Stimulated activated CD4-positive, alpha-beta T cell treated with anti-CD3 and anti-CD28 coated beads, Interleukin-4, amount 100 ng/mL, for 1 hour (primary cell): ENCODE measurements around the gene PHF20.
"Not testable (repeated sequence)": the region's sequence is repeated elsewhere in the genome, so short reads cannot be mapped to it uniquely, and the experiment has no call there.

Experiments used
- DNase-seq: peaks from one replicate; pipeline ENCODE4 v3.0.0-alpha.2; 2020

PHF20 gene

DNA sequence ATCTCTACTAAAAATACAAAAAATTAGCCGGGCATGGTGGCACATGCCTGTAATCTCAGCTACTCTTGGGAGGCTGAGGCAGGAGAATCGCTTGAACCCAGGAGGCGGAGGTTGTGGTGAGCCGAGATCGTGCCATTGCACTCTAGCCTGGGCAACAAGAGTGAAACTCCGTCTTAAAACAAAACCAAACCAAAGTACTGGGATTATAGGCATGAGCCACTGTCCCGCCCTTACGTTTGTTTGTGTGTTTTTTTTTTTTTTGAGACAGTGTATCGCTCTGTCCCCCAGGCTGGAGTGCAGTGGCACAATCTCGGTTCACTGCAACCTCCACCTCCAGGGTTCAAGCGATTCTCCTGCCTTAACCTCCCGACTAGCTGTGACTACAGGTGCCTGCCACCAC, 12.0 kb downstream of the PHF20 start:
- DNase-seq: not testable (repeated sequence)

DNA sequence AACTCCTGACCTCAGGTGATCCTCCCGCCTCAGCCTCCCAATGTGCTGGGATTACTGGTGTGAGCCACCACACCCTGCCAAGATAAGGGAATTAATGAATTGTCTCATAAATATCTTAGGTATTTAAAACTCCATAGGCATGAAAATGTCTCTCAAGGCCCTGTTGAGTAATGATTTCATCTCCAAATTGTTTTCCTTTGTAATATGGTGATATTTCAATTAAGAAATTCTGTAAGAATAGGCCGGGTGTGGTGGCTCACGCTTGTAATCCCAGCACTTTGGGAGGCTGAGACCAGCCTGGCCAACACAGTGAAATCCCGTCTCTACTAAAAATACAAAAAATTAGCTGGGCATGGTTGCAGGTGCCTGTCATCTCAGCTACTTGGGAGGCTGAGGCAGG, 13.7 kb downstream of the PHF20 start:
- not testable (repeated sequence) for DNase-seq

DNA sequence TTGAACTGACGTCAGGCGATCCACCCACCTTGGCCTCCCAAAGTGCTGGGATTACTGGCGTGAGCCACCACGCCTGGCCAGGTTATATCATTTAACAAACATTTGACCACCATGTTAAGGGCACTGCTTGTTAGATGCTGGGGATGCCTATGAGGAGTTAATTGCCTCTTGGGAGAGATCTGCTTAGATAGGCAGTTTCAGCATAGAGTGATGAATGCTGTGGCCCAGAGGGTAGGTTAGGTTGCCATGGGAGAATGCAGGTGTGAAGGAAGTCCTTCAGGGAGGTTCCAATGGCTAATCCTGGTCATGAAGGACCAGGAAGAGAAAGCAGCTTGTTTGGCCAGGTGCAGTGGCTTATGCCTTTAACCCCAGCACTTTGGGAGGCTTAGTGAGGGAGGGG, 17.0 kb downstream of the PHF20 start:
- DNase-seq: no peak

GRCh38 chr20:35791097-35791496, 19.3 kb downstream of the PHF20 start:
- DNase-seq: no peak

GRCh38 chr20:35791821-35792220, 20.0 kb downstream of the PHF20 start:
- DNase-seq: no peak

DNA sequence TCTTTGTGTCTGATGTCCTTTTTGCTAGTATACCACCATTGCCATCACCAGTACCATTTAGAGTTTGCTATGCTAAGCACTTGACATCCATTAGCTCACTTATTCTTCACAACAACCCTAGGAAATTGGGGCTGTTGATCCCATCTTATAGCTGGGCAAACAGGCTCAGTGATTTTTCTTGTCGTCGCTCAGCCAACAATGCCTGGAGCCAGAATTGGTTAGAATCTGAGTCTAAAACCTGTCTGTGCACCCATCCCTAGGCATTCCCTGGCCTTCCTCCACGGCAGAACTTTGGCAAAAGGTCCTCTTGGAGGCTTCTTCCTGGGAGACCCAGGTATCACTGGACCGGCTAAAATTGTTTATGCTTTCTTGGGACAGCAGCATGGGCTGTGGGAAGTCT, 20.9 kb downstream of the PHF20 start:
- no peak for DNase-seq

- DNase-seq: no peak
Measured at GRCh38 chr20:35796571-35796970, 24.8 kb downstream of the PHF20 start.

- DNase-seq: no peak
Measured at GRCh38 chr20:35801865-35802264, 30.1 kb downstream of the PHF20 start.

DNA sequence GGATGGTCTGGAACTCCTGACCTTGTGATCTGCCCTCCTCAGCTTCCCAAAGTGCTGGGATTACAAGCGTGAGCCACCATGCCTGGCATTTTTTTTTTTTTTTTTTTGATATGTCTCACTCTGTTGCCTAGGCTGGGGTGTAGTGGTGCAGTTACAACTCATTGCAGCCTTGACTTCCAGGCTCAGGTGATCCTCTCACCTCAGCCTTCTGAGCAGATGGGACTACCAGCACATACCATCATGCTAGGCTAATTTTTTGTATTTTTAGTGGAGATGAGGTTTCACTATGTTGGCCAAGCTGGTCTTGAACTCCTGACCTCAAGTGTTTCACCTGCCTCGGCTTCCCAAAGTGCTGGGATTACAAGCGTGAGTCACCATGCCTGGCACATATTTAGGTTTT, 34.3 kb downstream of the PHF20 start:
- DNase-seq: no peak

DNA sequence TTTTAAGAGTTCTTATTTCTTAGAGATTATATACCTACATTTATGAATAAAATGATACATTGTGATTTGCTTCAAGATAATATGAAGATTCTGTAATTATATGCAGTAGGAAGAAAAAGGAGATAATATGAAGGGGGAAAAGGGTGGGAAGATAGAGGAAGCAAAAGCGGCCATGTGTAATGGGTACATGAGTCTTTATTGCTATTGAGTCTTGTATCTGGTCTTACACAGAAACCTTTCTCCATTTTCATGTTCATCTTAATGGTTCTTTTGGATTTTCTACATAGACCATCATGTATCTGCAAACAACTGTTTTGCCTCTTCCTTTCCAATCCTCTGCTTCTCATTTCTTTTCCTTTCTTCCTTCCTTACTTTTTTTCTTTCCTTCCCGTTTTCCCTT, 36.1 kb downstream of the PHF20 start:
- no peak for DNase-seq

GRCh38 chr20:35820715-35821114, 48.9 kb downstream of the PHF20 start:
- no peak for DNase-seq

GRCh38 chr20:35821807-35822242, 50.0 kb downstream of the PHF20 start:
- no peak for DNase-seq

GRCh38 chr20:35823147-35823546, 51.3 kb downstream of the PHF20 start:
- no peak for DNase-seq

GRCh38 chr20:35823937-35824336, 52.1 kb downstream of the PHF20 start:
- no peak for DNase-seq

DNA sequence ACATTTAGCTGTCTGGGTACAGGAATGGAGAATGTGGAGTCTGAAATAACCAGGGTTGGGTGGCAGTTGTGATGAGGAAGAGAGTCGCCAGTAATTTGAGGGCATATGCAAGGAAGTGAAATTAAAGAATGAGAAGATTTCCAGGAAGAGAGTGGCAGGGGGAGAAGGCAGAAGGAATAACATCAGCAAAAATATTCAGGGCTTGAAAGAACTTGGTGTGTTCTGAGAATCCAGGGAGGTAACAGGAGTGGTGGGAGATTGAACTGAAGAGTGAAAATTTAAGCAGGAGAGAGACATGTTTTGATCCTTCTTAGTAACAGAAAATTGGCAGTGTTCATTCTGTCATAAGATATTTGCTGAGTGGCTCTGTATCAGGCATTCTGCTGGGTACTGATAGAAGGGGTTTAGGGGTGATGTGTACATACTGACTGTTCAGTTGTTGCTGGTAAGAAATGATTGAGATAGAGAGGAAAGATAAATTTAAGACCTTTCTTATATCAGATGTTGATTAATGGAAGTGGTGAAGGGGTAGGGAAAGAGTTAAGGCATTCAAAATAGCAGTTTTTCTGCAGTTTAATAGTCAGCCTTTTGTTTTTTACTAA, 54.7 kb downstream of the PHF20 start:
- DNase-seq: no peak

DNA sequence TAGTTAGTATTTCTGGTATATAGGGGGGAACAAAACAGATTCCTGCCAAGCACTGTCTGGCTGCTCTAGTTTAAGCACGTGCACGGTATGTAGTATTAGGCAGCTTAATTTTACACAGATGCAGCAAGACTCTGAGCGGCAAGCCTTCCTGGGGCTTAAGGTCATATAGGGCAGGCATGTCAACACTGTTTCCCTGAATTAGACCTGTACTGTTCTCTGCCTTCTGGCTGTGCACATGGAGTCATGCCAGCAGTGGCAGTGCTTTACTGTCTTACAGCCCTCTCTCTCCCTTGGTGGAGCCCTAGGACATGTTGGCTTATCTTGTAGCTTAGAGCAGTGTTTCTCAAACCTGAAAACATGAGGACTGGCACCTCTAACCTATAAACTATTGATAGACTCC, 56.6 kb downstream of the PHF20 start:
- DNase-seq: no peak

DNA sequence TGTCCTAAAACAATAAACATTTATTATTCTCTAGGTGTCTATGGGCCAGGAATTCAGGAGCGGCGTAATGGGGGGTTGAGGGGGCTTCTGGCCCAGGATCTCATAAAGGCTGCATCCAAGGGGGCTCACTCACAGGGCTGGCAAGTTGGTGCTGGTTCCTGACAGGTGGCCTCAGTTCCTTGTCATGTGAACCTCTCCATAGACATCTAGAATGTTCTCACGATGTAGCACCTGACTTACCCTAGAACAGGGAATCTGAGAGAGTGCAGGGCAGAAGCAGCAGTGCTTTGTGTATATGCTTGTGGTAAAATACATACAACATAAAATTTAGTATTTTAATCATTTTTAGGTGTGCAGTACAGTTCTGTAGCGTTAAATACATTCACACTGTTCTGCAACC, 57.1 kb downstream of the PHF20 start:
- no peak for DNase-seq

- no peak for DNase-seq
Measured at GRCh38 chr20:35830264-35830663, 58.4 kb downstream of the PHF20 start.

DNA sequence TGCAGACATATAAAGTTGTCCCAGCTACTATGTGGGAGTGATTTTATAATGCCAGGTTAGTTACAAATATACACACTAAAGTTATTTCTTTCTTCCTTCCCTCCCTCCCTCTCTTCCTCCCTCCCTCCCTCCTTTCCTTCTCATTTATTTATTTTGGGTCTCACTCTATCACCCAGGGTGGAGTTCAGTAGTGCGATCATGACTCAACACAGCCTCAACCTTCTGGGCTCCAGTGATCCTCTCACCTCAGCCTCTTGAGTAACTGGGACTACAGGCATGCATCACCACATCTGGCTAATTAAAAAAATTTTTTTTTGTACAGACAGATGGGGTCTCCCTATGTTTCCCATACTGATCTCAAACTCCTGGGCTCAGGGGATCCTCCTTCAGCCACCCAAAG, 59.2 kb downstream of the PHF20 start:
- no peak for DNase-seq

GRCh38 chr20:35831971-35832370, 60.2 kb downstream of the PHF20 start:
- DNase-seq: no peak

DNA sequence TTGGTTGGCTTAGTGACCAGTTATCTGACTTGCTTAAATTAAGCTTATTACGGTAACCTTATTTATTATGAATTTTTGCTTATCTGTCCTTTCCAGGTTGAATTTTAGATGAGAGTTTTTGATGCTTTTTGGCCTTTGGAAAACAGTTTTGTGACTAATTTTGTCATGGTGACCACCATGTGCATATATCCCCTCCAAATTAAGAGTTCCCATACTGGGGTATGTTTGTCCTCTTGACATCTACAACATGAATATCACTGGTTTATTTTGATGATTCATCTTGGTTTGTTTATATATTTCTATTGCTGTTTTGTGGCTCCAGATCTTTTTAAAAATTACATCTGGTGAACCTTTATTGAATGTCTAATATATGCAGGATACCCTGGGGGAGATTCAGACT, 61.4 kb downstream of the PHF20 start:
- DNase-seq: no peak

- no peak for DNase-seq
Measured at GRCh38 chr20:35837577-35838195, 65.9 kb downstream of the PHF20 start.

DNA sequence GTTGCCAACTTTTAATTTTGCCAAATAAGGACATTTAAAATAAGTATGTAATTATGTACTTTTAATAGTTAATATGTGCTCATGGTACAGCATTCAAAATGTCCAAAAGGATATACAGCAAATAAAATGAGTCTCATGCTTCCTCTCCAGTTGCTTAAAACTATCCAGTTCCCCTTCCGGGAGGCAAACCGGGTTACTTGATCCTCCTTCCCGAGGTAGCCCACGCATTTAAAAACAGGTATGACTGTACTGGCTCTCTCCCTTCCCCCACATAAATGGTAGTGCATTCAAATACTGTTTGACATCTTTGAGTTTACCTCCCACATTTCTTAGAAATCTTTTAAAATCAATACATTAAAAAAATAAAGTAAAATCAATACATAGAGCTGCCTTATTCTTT, 66.4 kb downstream of the PHF20 start:
- no peak for DNase-seq

DNA sequence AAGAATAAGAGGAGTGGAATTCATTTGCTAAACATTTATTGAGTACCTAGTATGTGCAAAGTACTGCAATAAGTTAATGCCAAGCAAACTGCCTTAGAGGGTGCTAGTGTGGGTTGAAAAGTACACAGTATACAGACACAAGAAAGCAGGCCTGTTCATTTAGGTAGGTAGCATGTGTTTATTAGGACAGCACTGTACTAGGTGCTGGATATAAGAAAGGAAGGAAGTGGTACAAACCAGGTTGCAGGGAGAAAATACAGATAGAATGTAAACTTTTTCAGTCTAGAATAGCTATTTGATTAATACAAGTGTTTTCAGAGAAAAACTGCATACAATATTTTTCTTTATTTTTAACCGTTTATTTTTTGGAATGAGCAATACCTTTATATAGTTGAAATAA, 68.1 kb downstream of the PHF20 start:
- no peak for DNase-seq

GRCh38 chr20:35840421-35840820, 68.6 kb downstream of the PHF20 start:
- no peak for DNase-seq
